Neural crest cell (in vitro differentiated cells): ENCODE measurements around the gene KCNK5. TPM values are rescaled to one million over a fixed set of nuclear protein-coding genes. Genes with fewer than 3 reads are reported as not detected.
A peak's percentile ranks its signal among the peaks of the same experiment; 100 is the strongest.

Experiments
- DNase-seq: peaks from one replicate; pipeline ENCODE4 v3.0.0; 2021; ENCODE audit warnings: low read depth, mixed read lengths, low spot score
- H3K27ac Mint-ChIP-seq: one replicate; pipeline ENCODE4 v1.8.0; 2021; ENCODE audit warnings: mild to moderate bottlenecking, mixed read lengths; ENCODE audit not compliant: unreplicated experiment
- H3K27me3 Mint-ChIP-seq: 2 replicates; pipeline ENCODE4 v1.8.0; 2021; ENCODE audit warnings: low read depth, mild to moderate bottlenecking, mixed read lengths
- H3K36me3 Mint-ChIP-seq: 2 replicates; pipeline ENCODE4 v1.8.0; 2021; ENCODE audit warnings: low read depth, mild to moderate bottlenecking, mixed read lengths
- H3K4me1 Mint-ChIP-seq: 2 replicates; pipeline ENCODE4 v1.8.0; 2021; ENCODE audit warnings: mixed read lengths
- H3K4me3 Mint-ChIP-seq: one replicate; pipeline ENCODE4 v1.8.0; 2021; ENCODE audit warnings: mild to moderate bottlenecking, mixed read lengths
- H3K9me3 Mint-ChIP-seq: 2 replicates; pipeline ENCODE4 v1.8.0; 2021; ENCODE audit warnings: mixed read lengths
- CTCF ChIP-seq: fragments of 200-600 bp; sonication (generic); conservative IDR thresholded peaks from 2 replicates; pipeline ENCODE4 v1.5.0; 2021; ENCODE audit warnings: antibody characterized with exemption, mild to moderate bottlenecking
- total RNA-seq: library from RNA; stranded (reverse); gene quantifications from 2 replicates; pipeline ENCODE4 v1.2.1, GENCODE V29; 2021

The KCNK5 gene
- total RNA-seq, 1 donor from 2014 or later, result 32.7 TPM

GRCh38 chr6:39188571-39188970 is 40.7 kb downstream of the KCNK5 start:
- Mint-ChIP-seq H3K4me1 (peaks cover 33% of the 10 kb centered on the region), H3K27ac (peak overlapping the region; percentile 84), H3K4me3 (no peak overlapping the region), H3K36me3 (peaks cover 25% of the 10 kb centered on the region), H3K27me3 (no peaks in the 10 kb centered on the region), H3K9me3 (peaks cover 5% of the 10 kb centered on the region)
- DNase-seq, result no peak
- TF ChIP-seq CTCF, result no peak

- H3K4me1 Mint-ChIP-seq, result peaks cover 28% of the 10 kb centered on the region
Observed at GRCh38 chr6:39188098-39188450, 41.2 kb downstream of the KCNK5 start.

GRCh38 chr6:39184906-39185580 is 44.2 kb downstream of the KCNK5 start:
- Mint-ChIP-seq H3K4me3 (no peak overlapping the region), H3K4me1 (peaks cover 15% of the 10 kb centered on the region), H3K27me3 (no peaks in the 10 kb centered on the region), H3K36me3 (peaks cover 27% of the 10 kb centered on the region), H3K9me3 (no peaks in the 10 kb centered on the region), H3K27ac (peak overlapping the region; percentile 19)
- DNase-seq, result no peak
- no peak for TF ChIP-seq CTCF

More at GRCh38 chr6:39188098-39188450, 41.2 kb downstream of the KCNK5 start:
- DNase-seq, result no peak
- H3K36me3 Mint-ChIP-seq, result peaks cover 24% of the 10 kb centered on the region
- H3K27me3 Mint-ChIP-seq, result no peaks in the 10 kb centered on the region
- no peak overlapping the region for H3K27ac Mint-ChIP-seq
- TF ChIP-seq CTCF, result no peak
- no peak overlapping the region for H3K4me3 Mint-ChIP-seq
- H3K9me3 Mint-ChIP-seq, result peaks cover under 1% of the 10 kb centered on the region

- H3K4me1 Mint-ChIP-seq, result peaks cover 5% of the 10 kb centered on the region
- TF ChIP-seq CTCF, result no peak
- peaks cover 42% of the 10 kb centered on the region for H3K36me3 Mint-ChIP-seq
- no peaks in the 10 kb centered on the region for H3K27me3 Mint-ChIP-seq
- H3K9me3 Mint-ChIP-seq, result peaks cover 6% of the 10 kb centered on the region
- DNase-seq, result no peak
- H3K4me3 Mint-ChIP-seq, result no peak overlapping the region
- H3K27ac Mint-ChIP-seq, result no peak overlapping the region
Observed at GRCh38 chr6:39182604-39183003, 46.7 kb downstream of the KCNK5 start.

- Mint-ChIP-seq H3K4me1 (peaks cover 4% of the 10 kb centered on the region), H3K9me3 (peaks cover 11% of the 10 kb centered on the region), H3K27me3 (no peaks in the 10 kb centered on the region), H3K4me3 (no peak overlapping the region), H3K27ac (peak overlapping the region; percentile 67), H3K36me3 (peaks cover 48% of the 10 kb centered on the region)
- DNase-seq, result no peak
- TF ChIP-seq CTCF, result no peak
Observed at GRCh38 chr6:39181826-39182225, 47.4 kb downstream of the KCNK5 start.
